HG03439 (cell line): Measurements from ENCODE around the gene PLA2R1.

Experiments
- ATAC-seq: cut with Tn5 transposase; IDR thresholded peaks from one replicate; pipeline ENCODE4 v1.9.1; 2021; ENCODE audit warnings: mild to moderate bottlenecking, moderate library complexity; ENCODE audit not compliant: unreplicated experiment

PLA2R1 gene

DNA sequence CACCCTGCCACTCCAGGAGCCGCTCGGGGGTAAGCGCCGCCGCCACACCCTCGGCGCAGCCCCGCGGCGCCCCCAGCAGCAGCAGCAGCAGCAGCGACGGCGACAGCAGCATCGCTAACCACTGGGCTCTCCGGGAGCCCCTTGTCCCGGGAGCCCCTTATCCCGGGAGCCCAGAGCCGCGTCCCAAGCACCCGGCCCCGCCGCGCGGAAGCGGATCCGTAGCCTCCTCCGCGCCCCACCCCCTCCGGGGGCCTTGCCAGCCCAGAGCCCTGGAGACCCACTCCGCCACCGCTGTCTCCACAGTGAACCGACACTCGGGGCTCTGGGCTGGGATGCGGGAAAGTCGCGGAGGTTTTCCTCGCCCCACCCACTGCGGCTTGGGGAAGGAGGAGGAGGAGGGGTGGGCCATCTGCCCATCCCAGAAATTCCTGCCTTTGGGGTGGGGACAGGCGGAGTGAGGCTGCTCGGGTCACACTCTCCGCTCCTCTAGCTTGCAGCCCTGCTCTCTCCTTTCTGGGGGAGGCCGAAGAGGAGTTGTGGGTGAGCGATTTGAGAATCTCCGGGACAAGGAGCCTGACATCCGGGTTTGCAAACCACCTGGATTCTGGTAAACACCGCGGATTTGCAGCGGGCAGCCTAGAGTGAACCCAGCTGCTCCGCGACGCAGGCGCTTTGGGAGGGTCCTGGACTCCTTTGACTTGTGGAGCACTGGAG lies at the start of gene PLA2R1:
TSS of gene PLA2R1 (minus strand) at position 324 of the 714 bp plus-strand sequence. CDS start at position 112, 212 bp downstream.
- ATAC-seq = no peak

DNA sequence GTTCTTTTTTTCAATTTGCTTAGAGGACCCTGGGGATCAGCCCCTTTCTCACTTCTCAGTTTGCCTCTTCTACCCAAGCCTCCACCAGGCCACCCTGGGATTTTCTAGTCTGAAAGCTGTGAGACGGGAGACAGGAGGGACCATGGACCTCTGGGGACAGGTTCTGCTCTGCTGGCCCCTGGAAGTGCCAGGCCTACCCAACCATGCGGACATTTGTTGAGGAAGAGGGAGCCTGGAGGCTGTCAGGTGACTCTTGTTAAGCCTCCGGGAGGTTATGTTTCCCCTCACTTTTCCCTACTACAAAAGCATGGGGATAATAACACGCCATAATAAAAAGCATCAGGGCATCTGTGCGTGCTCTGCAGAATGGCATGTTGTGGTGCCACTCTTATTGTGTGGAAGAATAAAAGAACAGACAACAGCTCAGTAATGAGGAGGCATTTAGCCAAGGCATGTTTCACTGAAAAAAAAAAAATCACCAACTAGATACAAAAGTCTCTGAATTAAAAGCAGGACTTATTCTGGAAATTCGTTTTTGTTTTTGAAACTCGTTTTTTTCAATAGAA lies 48.3 kb upstream of the PLA2R1 start:
- no peak for ATAC-seq

DNA sequence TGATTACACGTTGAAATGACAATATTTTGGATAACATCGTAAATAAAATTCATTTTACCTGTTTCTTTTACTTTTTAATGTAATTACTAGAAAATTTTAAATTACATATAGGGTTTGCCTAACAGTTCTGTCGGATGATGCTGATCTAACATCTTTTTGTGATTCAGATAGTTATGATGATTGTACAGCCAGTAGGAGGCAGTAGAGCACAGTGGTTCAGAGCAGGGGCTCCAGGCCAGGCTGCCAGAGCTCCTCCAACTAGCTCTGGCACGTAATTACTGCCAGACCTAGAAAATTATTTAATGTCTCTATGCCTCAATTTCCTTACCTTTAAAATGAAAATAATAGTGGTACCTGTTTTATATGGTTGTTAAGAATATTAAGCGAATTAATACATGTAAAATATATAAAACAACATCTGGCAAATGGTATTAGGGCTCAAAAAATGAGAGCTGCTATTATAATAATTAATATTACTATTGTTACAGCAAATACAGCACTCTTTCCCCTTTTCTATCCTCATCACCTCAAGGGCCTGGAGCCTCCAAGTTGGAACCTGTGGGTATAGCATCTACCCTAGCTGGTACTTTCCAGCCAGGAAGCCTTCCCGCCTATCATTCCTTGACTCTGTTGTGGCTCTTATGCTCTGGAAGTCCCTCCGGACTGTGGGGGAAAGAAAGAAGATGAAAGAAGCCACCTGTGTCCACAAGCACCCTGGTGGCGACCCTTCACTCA lies 47.7 kb upstream of the PLA2R1 start:
- peak; percentile 71 for ATAC-seq

- no peak for ATAC-seq
These were observed 46.8 kb upstream of the PLA2R1 start for GRCh38 chr2:160109243-160109642.

DNA sequence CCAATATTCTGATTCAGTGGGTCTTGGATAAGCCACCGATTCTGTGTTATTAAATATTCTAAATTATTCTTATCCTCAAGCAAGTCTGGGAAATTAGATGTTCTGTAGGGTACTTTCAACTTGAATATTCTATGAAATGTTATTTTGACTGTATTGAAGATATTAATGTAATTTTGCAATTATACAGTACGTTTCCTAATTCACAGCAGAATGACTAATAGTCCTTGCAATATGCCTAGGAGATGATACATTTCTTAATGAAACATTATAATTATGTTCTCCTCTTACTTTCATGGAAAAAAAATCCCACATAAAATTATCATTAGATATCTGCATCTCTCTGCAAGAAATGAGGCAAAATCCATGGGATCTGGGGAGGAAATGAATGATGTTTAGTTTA lies 46.2 kb upstream of the PLA2R1 start:
- no peak for ATAC-seq

GRCh38 chr2:160105366-160105765 lies 43.0 kb upstream of the PLA2R1 start:
- no peak for ATAC-seq

GRCh38 chr2:160104115-160104514 lies 41.7 kb upstream of the PLA2R1 start:
- no peak for ATAC-seq

GRCh38 chr2:160097326-160097725 lies 34.9 kb upstream of the PLA2R1 start:
- ATAC-seq = no peak

- no peak for ATAC-seq
These were observed 34.0 kb upstream of the PLA2R1 start for GRCh38 chr2:160096409-160096808.

DNA sequence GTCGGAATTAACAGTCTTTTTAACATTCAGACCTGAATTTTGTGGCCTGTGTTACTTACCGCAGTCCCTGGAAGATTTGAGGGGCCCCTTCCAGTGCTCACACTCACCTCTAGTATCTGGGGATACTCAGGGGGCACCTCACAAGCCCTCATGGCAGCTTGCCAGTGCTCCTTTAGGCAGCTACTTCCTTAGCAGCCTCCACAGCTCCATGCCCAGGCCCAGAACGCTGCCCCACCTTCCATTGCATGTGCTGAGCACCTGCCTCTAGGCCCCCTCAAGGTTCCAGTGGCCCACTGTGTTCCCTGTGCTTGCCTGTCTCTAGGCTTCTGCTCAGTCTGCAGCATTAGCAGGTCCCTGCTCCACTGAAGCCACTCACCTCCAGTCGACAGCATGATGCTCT lies 30.0 kb upstream of the PLA2R1 start:
- no peak for ATAC-seq

GRCh38 chr2:160091381-160091780 lies 29.0 kb upstream of the PLA2R1 start:
- ATAC-seq = no peak

GRCh38 chr2:160087854-160088745 lies 25.7 kb upstream of the PLA2R1 start:
- ATAC-seq = no peak

GRCh38 chr2:160085662-160086061 lies 23.2 kb upstream of the PLA2R1 start:
- no peak for ATAC-seq

DNA sequence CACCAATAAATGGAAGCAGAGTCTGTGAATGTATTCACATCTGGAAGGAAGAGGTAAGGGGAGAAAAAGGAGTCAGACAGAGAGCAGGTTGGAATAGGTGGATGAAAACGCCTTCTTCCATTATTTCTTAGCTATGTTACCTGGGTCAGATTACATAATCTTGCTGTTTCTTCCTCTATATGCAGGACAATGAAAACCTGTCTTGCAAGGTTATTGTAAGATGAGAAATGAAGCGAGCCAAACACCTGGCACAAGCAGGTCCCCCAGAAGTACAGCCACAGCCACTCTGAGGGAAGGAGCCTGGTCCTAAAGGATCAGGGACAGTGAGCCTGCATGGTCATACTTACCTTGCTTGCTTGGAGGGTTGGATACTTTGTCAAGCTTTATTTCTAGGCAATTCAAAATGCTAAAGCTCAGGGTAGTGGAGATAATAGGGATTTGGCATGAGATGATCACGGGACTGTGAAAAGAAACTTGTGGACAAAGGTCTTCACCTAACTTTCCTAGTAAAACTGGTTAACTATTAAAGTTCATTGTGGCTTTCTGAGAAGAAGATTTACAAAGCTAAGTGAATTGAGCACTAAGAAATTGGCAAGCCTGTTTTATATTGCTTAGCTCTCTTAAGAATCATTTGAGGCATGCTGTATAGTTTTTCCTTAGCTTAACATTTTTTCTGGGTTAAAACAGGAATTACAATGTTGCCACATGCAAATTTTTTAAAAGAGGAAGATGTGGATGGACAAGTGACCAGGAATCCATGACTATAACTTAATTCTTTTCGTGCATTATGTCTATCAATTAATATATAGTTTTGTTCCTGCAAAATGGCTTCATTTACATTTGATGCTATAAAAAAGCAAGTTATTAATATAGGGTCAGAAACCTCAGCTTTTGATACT lies 15.7 kb upstream of the PLA2R1 start:
- ATAC-seq = no peak

DNA sequence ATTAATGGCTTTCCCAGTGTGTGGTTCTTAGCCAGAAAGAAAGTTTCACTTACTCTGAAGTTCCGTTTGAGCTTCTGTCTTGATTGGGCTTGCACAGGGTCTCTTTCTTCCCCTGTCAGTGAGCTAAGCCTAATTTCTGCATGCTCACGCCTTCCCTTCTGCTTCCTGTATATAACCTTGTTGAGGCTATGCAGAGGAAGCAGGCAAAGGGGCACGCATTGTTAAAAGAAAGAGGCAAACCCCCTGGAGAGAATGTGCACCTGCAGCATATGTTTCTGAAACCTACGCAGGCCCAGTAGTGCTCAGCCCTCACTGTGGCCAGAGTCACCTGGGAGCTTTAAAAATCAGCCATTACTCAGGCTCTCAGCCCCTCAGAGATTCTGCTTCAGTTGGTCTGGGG lies 14.5 kb upstream of the PLA2R1 start:
- no peak for ATAC-seq

- no peak for ATAC-seq
These were observed 13.8 kb upstream of the PLA2R1 start for GRCh38 chr2:160076241-160076640.

DNA sequence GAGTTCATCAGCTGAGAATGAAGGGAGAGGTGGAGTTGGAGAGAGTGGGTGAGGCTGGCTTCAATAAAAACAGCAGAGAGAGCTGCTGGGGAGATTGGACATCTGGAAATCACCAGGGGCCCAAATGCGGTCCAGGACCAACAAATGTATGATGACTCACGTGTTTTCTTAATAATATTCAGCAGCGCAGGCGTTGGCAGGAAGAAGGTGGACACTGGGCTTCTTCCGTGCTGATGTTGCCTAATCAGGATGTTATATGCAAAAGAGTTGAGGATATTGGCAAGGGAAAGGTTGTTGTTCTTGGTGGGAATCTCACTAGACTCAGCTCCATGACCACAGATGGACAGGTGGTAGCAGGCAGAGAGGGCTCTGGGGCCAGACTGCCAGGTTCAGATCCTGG lies 12.8 kb upstream of the PLA2R1 start:
- no peak for ATAC-seq

GRCh38 chr2:160073284-160073888 lies 11.0 kb upstream of the PLA2R1 start:
- no peak for ATAC-seq

DNA sequence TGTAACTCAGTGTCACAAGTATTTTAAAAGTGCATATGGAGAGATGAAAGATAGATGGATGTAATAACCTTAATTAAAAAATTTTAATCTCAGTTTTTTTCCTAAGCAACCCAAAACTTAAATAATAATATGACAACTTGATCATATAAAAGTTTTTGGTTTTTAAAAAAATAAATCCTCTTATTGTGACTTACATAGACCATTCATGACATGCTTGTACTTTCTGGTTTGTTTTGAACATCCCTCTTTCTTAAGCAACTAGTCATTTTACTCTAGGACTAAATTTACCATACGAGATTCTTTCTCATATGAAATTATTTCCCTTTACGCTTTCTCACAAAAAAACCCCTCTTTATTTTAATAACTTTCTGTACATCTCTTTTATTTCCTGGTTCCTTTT lies 6.5 kb upstream of the PLA2R1 start:
- no peak for ATAC-seq

DNA sequence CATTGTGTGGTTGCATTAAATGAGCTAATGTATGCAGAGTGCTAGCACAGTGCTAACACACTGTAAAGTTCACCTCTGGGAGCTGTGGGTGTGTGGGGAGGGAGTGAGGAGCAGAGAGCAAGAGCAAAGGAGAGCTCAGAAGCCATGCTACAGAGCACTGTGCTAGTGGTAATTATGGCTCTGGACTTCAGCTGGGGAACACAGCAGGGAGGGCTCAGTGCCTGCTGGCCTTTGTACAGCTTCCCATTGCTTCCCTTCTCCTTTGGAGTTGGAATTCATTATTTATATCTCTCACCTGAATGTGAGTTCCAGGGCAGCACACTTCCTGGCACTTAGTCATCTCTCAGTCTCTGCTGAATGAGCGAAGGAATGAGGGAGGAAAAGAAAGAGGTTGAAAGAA lies 2.5 kb upstream of the PLA2R1 start:
- ATAC-seq = no peak
